ENCODE results near the gene EIPR1.

- TF ChIP-seq POLR2AphosphoS5 (IDR thresholded peaks at IDR 0.05; ENCODE audit: low read depth, low read length), result no peak
- no peak for TF ChIP-seq POLR2A (IDR thresholded peaks at IDR 0.05; ENCODE audit: low read depth, low read length)
Observed at GRCh38 chr2:3298191-3298590, 79.4 kb downstream of the EIPR1 start.
